ENCODE data around the gene CSRNP2.

CSRNP2 gene

DNA sequence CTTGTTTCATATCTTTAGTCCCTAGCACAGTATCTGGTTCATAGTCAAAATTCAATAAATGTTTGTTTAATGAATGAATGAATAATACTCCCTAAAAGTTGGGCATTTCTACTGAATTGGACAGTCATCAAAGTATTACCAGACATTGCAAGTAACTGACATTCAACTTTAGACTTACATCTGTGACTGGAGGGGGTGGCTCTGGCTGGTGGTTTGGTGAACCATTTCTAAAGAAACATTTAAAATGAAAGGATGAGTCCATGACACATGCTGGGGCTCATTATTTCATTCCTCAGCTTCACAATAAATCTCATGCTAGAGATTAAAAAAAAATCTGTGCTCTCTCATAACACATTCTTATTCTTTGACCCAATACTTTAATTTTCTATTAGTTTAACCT is 20.6 kb upstream of the CSRNP2 start:
- POLR2A ChIA-PET: no interaction called here
- DNase-seq (ENCODE audit: extremely low spot score): no peak
- CTCF ChIA-PET: interaction anchor here (1.3 kb wide), 1 partner anchor 237 kb away, joined by 4 read pairs; no protein-coding TSS in a partner anchor
- TF ChIP-seq, protein P1, sequence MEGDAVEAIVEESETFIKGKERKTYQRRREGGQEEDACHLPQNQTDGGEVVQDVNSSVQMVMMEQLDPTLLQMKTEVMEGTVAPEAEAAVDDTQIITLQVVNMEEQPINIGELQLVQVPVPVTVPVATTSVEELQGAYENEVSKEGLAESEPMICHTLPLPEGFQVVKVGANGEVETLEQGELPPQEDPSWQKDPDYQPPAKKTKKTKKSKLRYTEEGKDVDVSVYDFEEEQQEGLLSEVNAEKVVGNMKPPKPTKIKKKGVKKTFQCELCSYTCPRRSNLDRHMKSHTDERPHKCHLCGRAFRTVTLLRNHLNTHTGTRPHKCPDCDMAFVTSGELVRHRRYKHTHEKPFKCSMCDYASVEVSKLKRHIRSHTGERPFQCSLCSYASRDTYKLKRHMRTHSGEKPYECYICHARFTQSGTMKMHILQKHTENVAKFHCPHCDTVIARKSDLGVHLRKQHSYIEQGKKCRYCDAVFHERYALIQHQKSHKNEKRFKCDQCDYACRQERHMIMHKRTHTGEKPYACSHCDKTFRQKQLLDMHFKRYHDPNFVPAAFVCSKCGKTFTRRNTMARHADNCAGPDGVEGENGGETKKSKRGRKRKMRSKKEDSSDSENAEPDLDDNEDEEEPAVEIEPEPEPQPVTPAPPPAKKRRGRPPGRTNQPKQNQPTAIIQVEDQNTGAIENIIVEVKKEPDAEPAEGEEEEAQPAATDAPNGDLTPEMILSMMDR (IDR thresholded peaks at IDR 0.05; ENCODE audit: control extremely low read depth, extremely low read depth, low read depth, missing control alignments): no peak

DNA sequence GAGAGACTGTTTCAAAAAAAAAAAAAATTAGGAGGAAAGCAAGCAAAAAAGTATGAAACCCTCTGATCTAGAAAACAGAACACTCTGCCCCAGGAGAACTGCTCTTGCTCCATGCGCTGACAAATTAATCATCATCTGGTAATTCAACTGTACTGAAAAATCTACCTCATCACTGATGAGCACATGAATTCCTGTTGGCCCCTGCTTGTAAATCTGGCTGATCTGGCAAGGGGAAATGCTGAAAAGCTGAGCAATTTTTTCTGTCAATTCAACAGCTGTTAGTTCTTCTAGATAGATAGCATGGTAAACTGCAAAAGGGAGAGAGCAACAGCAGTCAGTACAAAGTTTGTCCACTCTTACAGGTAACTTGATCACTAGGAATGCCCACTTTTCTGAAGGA is 15.2 kb upstream of the CSRNP2 start:
- TF ChIP-seq, protein P1 (IDR thresholded peaks at IDR 0.05; ENCODE audit: control extremely low read depth, extremely low read depth, low read depth, missing control alignments): no peak
- CTCF ChIA-PET: no interaction called here
- POLR2A ChIA-PET: interaction anchor here (1.4 kb wide), 1 partner anchor 15 kb away, joined by 4 read pairs; the partner anchor contains the start of gene CSRNP2
- DNase-seq (ENCODE audit: extremely low spot score): no peak

DNA sequence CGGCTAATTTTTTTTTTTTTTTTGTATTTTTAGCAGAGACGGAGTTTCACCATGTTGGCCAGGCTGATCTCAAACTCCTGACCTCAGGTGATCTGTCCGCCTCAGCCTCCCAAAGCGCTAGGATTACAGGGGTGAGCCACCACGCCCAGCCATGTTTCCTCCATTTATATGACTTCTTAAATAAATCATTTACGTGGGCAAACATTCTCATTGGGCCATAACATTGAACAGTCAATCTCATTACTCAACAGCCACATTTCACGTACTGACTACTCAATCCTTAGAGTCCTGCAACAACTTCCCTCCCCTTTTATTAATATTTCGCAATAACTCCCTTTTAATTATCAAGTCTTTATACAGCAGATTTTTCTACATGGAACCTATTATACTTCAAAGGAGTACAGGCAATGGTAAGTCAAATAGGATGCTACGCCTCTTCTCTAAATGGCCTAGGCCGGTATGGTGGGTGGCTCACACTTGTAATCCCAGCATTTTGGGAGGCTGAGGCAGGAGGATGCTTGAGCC is 7.4 kb upstream of the CSRNP2 start:
- TF ChIP-seq, protein P1 (IDR thresholded peaks at IDR 0.05; ENCODE audit: control extremely low read depth, extremely low read depth, low read depth, missing control alignments): no peak
- no peak for DNase-seq (ENCODE audit: extremely low spot score)
- ChIA-PET POLR2A (interaction anchor here (0.5 to 0.6 kb wide), 2 partner anchors 24 to 54 kb away, joined by 3 read pairs; no protein-coding TSS in a partner anchor), CTCF (interaction anchor here (1.0 to 1.1 kb wide), 2 partner anchors 11 to 16 kb away, joined by 3 to 4 read pairs; no protein-coding TSS in a partner anchor)

DNA sequence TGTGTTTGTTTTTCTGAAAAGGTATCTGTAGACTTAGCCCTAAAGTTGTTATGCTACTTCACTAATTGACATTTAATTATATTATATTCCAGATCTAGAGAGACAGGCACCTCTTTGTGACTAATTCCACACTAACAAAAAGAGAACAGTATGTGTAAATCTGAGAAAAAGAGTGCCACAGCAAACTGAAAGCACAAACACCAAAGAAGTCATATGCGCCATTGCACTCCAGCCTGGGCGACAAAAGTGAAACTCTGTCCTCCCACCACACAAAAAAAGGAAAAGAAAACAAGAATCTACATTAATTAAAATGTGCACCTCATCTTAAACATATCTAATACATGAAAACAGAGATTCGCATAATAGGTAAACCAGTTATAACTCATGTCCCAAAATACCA is 4.4 kb upstream of the CSRNP2 start:
- POLR2A ChIA-PET: no interaction called here
- CTCF ChIA-PET: no interaction called here
- DNase-seq (ENCODE audit: extremely low spot score): peak; percentile 42
- TF ChIP-seq, protein P1 (IDR thresholded peaks at IDR 0.05; ENCODE audit: control extremely low read depth, extremely low read depth, low read depth, missing control alignments): no peak

DNA sequence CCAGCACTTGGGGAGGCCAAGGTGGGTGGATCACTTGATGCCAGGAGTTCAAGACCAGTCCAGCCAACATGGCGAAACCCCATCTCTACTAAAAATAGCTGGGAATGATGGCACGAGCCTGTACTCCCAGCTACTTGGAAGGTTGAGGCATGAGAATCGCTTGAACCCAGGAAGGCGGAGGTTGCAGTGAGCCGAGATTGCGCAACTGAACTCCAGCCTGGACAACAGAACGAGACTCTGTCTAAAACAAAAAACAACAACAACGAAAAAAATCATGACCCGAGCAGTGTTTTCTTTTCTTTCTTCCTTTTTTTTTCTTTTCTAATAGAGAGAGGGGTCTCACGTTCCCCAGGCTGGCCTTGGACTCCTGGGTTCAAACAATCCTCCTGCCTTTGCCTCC is 3.5 kb upstream of the CSRNP2 start:
- DNase-seq (ENCODE audit: extremely low spot score): no peak
- TF ChIP-seq, protein P1 (IDR thresholded peaks at IDR 0.05; ENCODE audit: control extremely low read depth, extremely low read depth, low read depth, missing control alignments): no peak
- CTCF ChIA-PET: interaction anchor here (1.2 to 1.4 kb wide), 2 partner anchors 13 to 255 kb away, joined by 4 to 5 read pairs; no protein-coding TSS in a partner anchor
- POLR2A ChIA-PET: no interaction called here

DNA sequence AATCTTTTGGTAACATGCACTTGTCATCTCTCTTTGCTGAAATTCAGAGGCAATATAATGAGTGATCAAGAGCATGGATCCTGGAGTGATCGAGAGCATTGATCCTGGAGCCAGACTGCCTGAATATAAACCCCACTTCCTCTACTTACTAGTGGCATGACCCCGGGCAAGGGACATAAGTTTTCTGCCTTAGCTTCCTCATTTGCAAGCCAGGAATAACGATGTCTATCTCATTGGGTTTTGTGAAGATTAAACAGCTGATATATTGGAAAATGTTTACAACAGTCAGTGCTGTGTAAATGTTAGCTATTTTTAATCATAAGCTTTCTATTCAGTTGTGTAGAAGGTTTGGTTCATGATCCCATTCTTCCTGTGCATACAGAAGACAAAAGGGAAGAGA is 2.4 kb upstream of the CSRNP2 start:
- ChIA-PET CTCF (interaction anchor here (0.7 to 1.4 kb wide), 4 partner anchors 9 to 37 kb away, joined by 3 to 7 read pairs (median 3); no protein-coding TSS in a partner anchor), POLR2A (no interaction called here)
- DNase-seq (ENCODE audit: extremely low spot score): no peak
- TF ChIP-seq, protein P1 (IDR thresholded peaks at IDR 0.05; ENCODE audit: control extremely low read depth, extremely low read depth, low read depth, missing control alignments): no peak

Data from GM10248 (cell line).